Neural progenitor cell (in vitro differentiated cells): ENCODE data around the gene GXYLT2. TPM values are rescaled to one million over a fixed set of nuclear protein-coding genes. Genes with fewer than 3 reads are reported as not detected.
A peak's percentile ranks its signal among the peaks of the same experiment; 100 is the strongest.

Experiments used
- DNase-seq: peaks from one replicate; pipeline ENCODE4 v3.0.0-alpha.2; 2016; ENCODE audit warnings: low spot score
- H2AFZ ChIP-seq: fragments of 200-600 bp; sonication (generic); replicated peaks from 2 replicates; pipeline ENCODE4 v1.6.1; 2016; ENCODE audit warnings: antibody characterized with exemption
- H3F3A ChIP-seq: fragments of 200-600 bp; sonication (generic); 2 replicates; pipeline ENCODE4 v1.6.1; 2016; ENCODE audit warnings: antibody characterized with exemption, low read depth
- H3K27ac ChIP-seq: fragments of 200-600 bp; sonication (generic); 2 replicates; pipeline ENCODE4 v1.5.1; 2016; ENCODE audit warnings: mild to moderate bottlenecking
- H3K27me3 ChIP-seq: fragments of 200-600 bp; sonication (generic); 2 replicates; pipeline ENCODE4 v1.6.1; 2016; ENCODE audit warnings: mild to moderate bottlenecking, moderate library complexity
- H3K36me3 ChIP-seq: fragments of 200-600 bp; sonication (generic); 2 replicates; pipeline ENCODE4 v1.5.1; 2016
- H3K4me1 ChIP-seq: fragments of 200-600 bp; sonication (generic); 2 replicates; pipeline ENCODE4 v1.6.1; 2016; ENCODE audit warnings: mixed run types
- H3K4me2 ChIP-seq: fragments of 200-600 bp; sonication (generic); 2 replicates; pipeline ENCODE4 v1.6.1; 2016
- H3K4me3 ChIP-seq: fragments of 200-600 bp; sonication (generic); 2 replicates; pipeline ENCODE4 v1.5.1; 2016
- H3K79me2 ChIP-seq: fragments of 200-600 bp; sonication (generic); 2 replicates; pipeline ENCODE4 v1.6.1; 2016; ENCODE audit warnings: low read depth
- H3K9ac ChIP-seq: fragments of 200-600 bp; sonication (generic); 2 replicates; pipeline ENCODE4 v1.6.1; 2016
- H3K9me3 ChIP-seq: fragments of 200-600 bp; sonication (generic); 2 replicates; pipeline ENCODE4 v1.5.1; 2016; ENCODE audit warnings: low read depth
- H4K20me1 ChIP-seq: fragments of 200-600 bp; sonication (generic); 2 replicates; pipeline ENCODE4 v1.6.1; 2016; ENCODE audit warnings: low read depth
- H3K27ac Mint-ChIP-seq: 3 replicates; pipeline ENCODE4 v1.8.0; 2021; ENCODE audit warnings: mixed read lengths
- H3K27me3 Mint-ChIP-seq: 2 replicates; pipeline ENCODE4 v1.8.0; 2022; ENCODE audit warnings: low read depth, mild to moderate bottlenecking, inconsistent platforms, moderate library complexity, mixed read lengths; ENCODE audit not compliant: insufficient read depth
- H3K36me3 Mint-ChIP-seq: 3 replicates; pipeline ENCODE4 v1.8.0; 2021; ENCODE audit warnings: mixed read lengths
- H3K4me1 Mint-ChIP-seq: 3 replicates; pipeline ENCODE4 v1.8.0; 2021; ENCODE audit warnings: mixed read lengths
- H3K4me3 Mint-ChIP-seq: 3 replicates; pipeline ENCODE4 v1.8.0; 2021; ENCODE audit warnings: mild to moderate bottlenecking, moderate library complexity, mixed read lengths
- H3K9me3 Mint-ChIP-seq: 3 replicates; pipeline ENCODE4 v1.8.0; 2020; ENCODE audit warnings: mixed read lengths
- CTCF ChIP-seq: fragments of 200-600 bp; sonication (generic); IDR thresholded peaks from 2 replicates; pipeline ENCODE4 v1.5.1; 2017; ENCODE audit warnings: antibody characterized with exemption, mild to moderate bottlenecking
- EZH2 ChIP-seq: fragments of 200-600 bp; sonication (generic); IDR thresholded peaks from 2 replicates; pipeline ENCODE4 v1.6.1; 2017; ENCODE audit warnings: antibody characterized with exemption, mild to moderate bottlenecking, moderate library complexity
- EZH2phosphoT487 ChIP-seq: fragments of 200-600 bp; sonication (generic); IDR thresholded peaks from 2 replicates; pipeline ENCODE4 v1.6.1; 2017; ENCODE audit warnings: antibody characterized with exemption
- total RNA-seq: library from RNA; depleted of rRNA; stranded (reverse); fragments of >200 nt; gene quantifications from 2 replicates; pipeline ENCODE4 v1.2.3, GENCODE V29; 2015; ENCODE audit warnings: low replicate concordance

Gene GXYLT2
- total RNA-seq, 1 donor from 2014 or later, result 3.6 TPM

- Mint-ChIP-seq H3K36me3 (peaks cover 67% of the 10 kb centered on the region), H3K4me1 (peaks cover 13% of the 10 kb centered on the region), H3K4me3 (no peak overlapping the region), H3K9me3 (peaks cover 8% of the 10 kb centered on the region), H3K27ac (no peak overlapping the region), H3K27me3 (no peaks in the 10 kb centered on the region)
- H3K9ac ChIP-seq, result no peak overlapping the region
- H3K4me1 ChIP-seq, result peaks cover 22% of the 10 kb centered on the region
- no peaks in the 10 kb centered on the region for H3K9me3 ChIP-seq
- peaks cover 100% of the 10 kb centered on the region for H4K20me1 ChIP-seq
- peaks cover 6% of the 10 kb centered on the region for H3F3A ChIP-seq
- H2AFZ ChIP-seq, result no peak overlapping the region
- TF ChIP-seq EZH2phosphoT487 (no peak), CTCF (no peak)
- H3K27ac ChIP-seq, result no peak overlapping the region
- no peak overlapping the region for H3K4me3 ChIP-seq
- no peaks in the 10 kb centered on the region for H3K27me3 ChIP-seq
- no peak overlapping the region for H3K4me2 ChIP-seq
- no peaks in the 10 kb centered on the region for H3K79me2 ChIP-seq
- peaks cover 31% of the 10 kb centered on the region for H3K36me3 ChIP-seq
- no peak for DNase-seq
Observed at GRCh38 chr3:73004316-73004715, 116.5 kb downstream of the GXYLT2 start.

- Mint-ChIP-seq H3K27ac (no peak overlapping the region), H3K27me3 (no peaks in the 10 kb centered on the region), H3K4me1 (peaks cover 6% of the 10 kb centered on the region), H3K4me3 (no peak overlapping the region), H3K36me3 (peaks cover 74% of the 10 kb centered on the region), H3K9me3 (peaks cover 15% of the 10 kb centered on the region)
- peaks cover 100% of the 10 kb centered on the region for H4K20me1 ChIP-seq
- no peaks in the 10 kb centered on the region for H3K79me2 ChIP-seq
- DNase-seq, result no peak
- H3K9me3 ChIP-seq, result no peaks in the 10 kb centered on the region
- H3F3A ChIP-seq, result peaks cover 6% of the 10 kb centered on the region
- no peak overlapping the region for H2AFZ ChIP-seq
- H3K36me3 ChIP-seq, result peaks cover 10% of the 10 kb centered on the region
- no peak overlapping the region for H3K4me3 ChIP-seq
- TF ChIP-seq EZH2phosphoT487, result no peak
- no peak for TF ChIP-seq CTCF
- TF ChIP-seq EZH2, result no peak
- peaks cover 5% of the 10 kb centered on the region for H3K4me1 ChIP-seq
- peak overlapping the region; percentile 21 for H3K4me2 ChIP-seq
- no peak overlapping the region for H3K9ac ChIP-seq
- no peak overlapping the region for H3K27ac ChIP-seq
- no peaks in the 10 kb centered on the region for H3K27me3 ChIP-seq
Observed at GRCh38 chr3:73007992-73008712, 120.3 kb downstream of the GXYLT2 start.

- no peak overlapping the region for H2AFZ ChIP-seq
- no peak overlapping the region for H3K9ac ChIP-seq
- Mint-ChIP-seq H3K27ac (no peak overlapping the region), H3K4me1 (peaks cover 6% of the 10 kb centered on the region), H3K4me3 (no peak overlapping the region), H3K36me3 (peaks cover 71% of the 10 kb centered on the region), H3K9me3 (peaks cover 15% of the 10 kb centered on the region), H3K27me3 (no peaks in the 10 kb centered on the region)
- H3K36me3 ChIP-seq, result peaks cover 10% of the 10 kb centered on the region
- H3K4me3 ChIP-seq, result no peak overlapping the region
- DNase-seq, result no peak
- H3F3A ChIP-seq, result peaks cover 6% of the 10 kb centered on the region
- no peak for TF ChIP-seq EZH2phosphoT487
- no peak for TF ChIP-seq EZH2
- TF ChIP-seq CTCF, result no peak
- H3K27me3 ChIP-seq, result no peaks in the 10 kb centered on the region
- H4K20me1 ChIP-seq, result peaks cover 100% of the 10 kb centered on the region
- no peaks in the 10 kb centered on the region for H3K79me2 ChIP-seq
- H3K9me3 ChIP-seq, result no peaks in the 10 kb centered on the region
- peaks cover 5% of the 10 kb centered on the region for H3K4me1 ChIP-seq
- H3K27ac ChIP-seq, result no peak overlapping the region
- no peak overlapping the region for H3K4me2 ChIP-seq
Observed at GRCh38 chr3:73009008-73009407, 121.2 kb downstream of the GXYLT2 start.
